Fibroblast of the aortic adventitia (primary cell): ENCODE data around the gene SMU1. TPM values are rescaled to one million over a fixed set of nuclear protein-coding genes. Genes with fewer than 3 reads are reported as not detected.

ENCODE experiments used
- DNase-seq: peaks from one replicate; pipeline ENCODE4 v3.0.0-alpha.2; 2010; ENCODE audit warnings: low read depth
- H3K4me3 ChIP-seq: 2 replicates; pipeline ENCODE4 v1.5.1; 2011; ENCODE audit warnings: low read depth, mild to moderate bottlenecking, control low read depth, low read length, moderate library complexity
- total RNA-seq: library from RNA; depleted of rRNA; stranded (reverse); fragments of >200 nt; gene quantifications from 2 replicates; pipeline ENCODE4 v1.2.3, GENCODE V29; 2012; ENCODE audit warnings: low replicate concordance
- TF ChIP-seq, protein P1 (sequence below): IDR thresholded peaks from 2 replicates; pipeline ENCODE4 v1.5.1; 2011; ENCODE audit warnings: mild to moderate bottlenecking, low read length, control low read depth, inconsistent platforms; ENCODE audit not compliant: insufficient read depth

Gene SMU1
- total RNA-seq, 1 donor: 29.4 TPM

DNA sequence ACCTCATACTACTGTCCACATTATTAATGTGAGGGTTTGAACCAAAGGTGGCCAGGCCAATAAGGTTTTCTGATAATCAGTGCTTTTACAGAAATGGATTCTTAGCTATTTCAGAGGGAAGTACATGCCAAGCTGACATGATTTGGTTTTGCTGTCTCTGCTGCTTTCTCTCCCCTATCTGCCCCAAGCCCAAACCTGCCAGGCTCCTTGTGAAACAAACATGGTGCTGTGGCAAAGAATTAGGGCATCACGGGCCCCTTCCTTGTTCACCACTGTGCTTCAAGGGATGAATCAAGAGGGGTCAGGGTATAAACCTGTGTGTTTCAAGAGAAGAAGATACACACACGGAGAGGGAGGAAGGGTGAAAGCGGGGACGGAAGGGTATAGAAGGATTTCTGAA, 41.3 kb upstream of the SMU1 start:
- no peak overlapping the region for H3K4me3 ChIP-seq
- TF ChIP-seq, protein P1, sequence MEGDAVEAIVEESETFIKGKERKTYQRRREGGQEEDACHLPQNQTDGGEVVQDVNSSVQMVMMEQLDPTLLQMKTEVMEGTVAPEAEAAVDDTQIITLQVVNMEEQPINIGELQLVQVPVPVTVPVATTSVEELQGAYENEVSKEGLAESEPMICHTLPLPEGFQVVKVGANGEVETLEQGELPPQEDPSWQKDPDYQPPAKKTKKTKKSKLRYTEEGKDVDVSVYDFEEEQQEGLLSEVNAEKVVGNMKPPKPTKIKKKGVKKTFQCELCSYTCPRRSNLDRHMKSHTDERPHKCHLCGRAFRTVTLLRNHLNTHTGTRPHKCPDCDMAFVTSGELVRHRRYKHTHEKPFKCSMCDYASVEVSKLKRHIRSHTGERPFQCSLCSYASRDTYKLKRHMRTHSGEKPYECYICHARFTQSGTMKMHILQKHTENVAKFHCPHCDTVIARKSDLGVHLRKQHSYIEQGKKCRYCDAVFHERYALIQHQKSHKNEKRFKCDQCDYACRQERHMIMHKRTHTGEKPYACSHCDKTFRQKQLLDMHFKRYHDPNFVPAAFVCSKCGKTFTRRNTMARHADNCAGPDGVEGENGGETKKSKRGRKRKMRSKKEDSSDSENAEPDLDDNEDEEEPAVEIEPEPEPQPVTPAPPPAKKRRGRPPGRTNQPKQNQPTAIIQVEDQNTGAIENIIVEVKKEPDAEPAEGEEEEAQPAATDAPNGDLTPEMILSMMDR: no peak
- no peak for DNase-seq

DNA sequence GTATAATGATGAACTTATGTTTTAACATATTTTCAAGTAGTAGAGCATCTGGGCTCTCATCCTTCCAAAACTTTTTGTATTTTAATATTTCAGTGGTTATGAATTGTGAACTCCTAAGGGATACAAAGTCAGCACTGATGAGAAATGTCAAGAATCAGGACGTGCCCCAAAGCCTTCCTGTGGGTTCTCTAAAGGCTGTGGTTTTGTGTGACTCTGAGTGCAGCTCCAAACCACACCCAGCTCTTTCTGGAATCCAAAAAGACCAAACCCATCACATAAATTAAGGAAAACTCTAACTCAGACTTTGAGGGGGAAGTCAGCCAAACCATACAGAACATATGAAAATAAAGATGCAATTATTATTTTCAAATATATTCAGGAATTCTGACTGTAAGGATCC, 40.8 kb upstream of the SMU1 start:
- TF ChIP-seq, protein P1: no peak
- peak; percentile 76 for DNase-seq
- H3K4me3 ChIP-seq: no peak overlapping the region

DNA sequence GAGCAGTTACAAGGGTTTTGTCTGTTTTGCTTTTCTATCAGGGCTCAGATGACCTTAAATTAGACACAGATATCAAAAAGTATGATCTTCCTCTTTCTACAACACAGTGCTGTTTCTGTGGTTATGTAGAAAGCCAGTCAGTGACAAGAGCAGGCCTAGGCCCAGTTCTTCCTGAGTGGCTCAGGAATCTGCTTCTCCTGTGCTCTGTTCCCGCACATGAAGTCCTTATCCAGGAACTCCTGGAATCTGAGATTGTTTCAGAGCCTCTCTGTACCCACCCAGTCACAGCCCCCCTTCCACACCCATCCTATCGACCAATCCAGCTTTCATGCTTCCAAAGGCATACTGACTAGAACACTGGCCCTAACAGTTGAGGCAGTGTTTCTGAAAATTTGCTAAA, 40.4 kb upstream of the SMU1 start:
- TF ChIP-seq, protein P1: no peak
- H3K4me3 ChIP-seq: no peak overlapping the region
- DNase-seq: peak; percentile 61

DNA sequence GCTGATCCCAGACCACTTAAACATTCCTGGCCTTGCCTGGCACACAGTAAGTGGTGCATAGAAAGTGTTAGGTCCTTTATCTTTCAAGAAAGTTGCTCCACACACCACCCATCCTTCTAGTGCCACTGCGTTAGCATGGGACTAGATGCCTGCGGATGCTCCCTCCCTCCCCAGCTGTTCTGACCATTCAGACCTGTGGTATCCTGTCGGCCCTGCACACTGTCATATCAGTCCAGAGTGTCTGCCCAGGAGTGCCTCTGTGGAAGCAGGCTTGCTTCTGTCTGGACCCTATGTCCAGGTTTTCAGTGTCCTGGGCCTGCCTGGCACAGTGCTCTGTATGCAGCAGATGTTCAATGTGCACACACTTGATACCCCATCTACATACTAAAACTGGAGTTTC, 38.3 kb upstream of the SMU1 start:
- DNase-seq: no peak
- no peak overlapping the region for H3K4me3 ChIP-seq
- TF ChIP-seq, protein P1: no peak

DNA sequence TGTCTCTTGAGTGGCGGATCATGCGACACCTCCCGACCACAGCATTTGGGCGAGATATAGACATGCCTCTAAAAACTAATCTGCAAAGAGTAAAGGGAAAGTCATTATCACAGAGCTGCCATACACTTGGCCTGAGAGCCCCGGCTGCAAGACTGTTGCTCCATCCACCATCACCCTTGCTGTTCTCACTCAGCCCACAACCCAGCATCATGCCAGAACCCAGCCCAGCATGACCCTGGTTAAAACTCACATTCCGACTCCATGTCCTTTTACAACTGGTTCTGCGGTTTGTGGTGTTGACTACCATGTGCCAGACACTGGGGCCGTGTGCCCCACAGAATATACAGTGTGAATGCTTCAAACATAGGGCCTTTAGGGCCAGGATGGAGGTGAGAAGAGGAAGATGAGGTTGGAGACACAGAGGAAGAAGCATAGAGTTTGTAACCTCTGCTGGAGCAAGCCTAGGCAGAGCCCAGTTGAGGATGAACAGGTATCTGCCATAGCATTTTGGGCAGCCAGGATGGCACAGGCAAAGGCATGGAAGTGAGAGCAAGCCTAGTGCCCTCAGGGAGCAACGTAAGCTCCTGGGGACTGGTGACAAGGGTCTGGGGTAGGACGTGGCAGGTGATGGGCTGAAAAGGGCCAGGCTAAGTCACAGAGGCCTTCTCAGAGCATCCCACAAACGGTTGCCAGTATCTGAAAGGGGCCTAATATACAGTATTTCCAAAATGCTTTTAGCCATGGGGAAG, 37.5 kb upstream of the SMU1 start:
- DNase-seq: no peak
- TF ChIP-seq, protein P1: no peak
- H3K4me3 ChIP-seq: no peak overlapping the region

DNA sequence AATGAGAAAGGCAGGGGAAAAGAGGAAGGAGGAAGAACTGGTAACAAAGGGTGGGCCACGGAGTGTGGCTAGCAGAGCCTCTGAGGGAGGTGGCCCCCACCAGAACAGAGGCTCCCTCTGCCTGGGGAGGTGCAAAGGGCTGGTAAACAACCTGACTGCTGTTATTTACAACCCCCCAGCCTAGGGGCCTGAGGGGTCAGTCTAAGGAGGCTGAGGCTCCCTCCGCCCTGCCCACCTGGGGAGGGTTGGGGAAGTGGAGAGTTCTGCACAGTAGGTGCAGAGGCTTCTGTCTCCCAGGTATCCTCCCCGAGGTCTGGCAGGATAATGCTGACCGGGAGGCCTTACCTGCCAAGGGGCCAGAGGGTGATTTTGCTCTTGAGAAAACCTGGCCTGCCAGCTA, 35.6 kb upstream of the SMU1 start:
- no peak overlapping the region for H3K4me3 ChIP-seq
- no peak for DNase-seq
- TF ChIP-seq, protein P1: no peak

DNA sequence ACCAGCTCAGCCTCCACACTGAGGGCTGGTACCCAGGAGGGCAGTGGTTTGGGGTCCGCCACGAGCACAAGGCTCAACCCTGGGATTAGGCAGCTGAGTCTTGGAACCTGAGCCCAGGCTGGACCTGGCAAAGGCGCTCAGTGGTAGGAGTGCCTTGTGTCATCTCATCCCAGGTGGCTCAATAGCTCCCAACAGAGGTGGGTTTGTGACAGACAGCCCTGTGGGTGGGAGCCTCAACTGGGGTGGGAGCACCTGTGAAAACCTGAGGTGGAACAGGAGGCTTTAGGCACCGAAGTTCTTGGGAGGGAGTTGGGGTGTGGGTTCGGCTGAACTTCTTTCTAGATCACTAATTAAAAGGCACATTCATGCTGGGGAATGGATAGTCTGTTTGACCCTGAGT, 35.2 kb upstream of the SMU1 start:
- TF ChIP-seq, protein P1: no peak
- DNase-seq: no peak
- no peak overlapping the region for H3K4me3 ChIP-seq
